Measurements from ENCODE around the gene RNU6-7.

- no peak for TF ChIP-seq EP300 (IDR thresholded peaks at IDR 0.05; ENCODE audit: borderline replicate concordance in 1 of 2, low read depth in 1 of 2, low read length in 1 of 2)
- TF ChIP-seq CHD2 (IDR thresholded peaks at IDR 0.05; ENCODE audit: low read length, partially characterized antibody), result no peak
- TF ChIP-seq SMC3 (IDR thresholded peaks at IDR 0.05; ENCODE audit: low read depth, low read length), result no peak
- TF ChIP-seq POLR2AphosphoS5 (IDR thresholded peaks at IDR 0.05; ENCODE audit: low read depth, low read length), result no peak
- no peak for TF ChIP-seq GATA2 (CRISPR knock-in tag; IDR thresholded peaks at IDR 0.05)
- no peak for TF ChIP-seq PBX3 (IDR thresholded peaks at IDR 0.05)
- TF ChIP-seq RCOR1 (IDR thresholded peaks at IDR 0.05; ENCODE audit: low read length), result no peak
- no peak for TF ChIP-seq CTCF (IDR thresholded peaks at IDR 0.05)
- TF ChIP-seq TAF1 (IDR thresholded peaks at IDR 0.05; ENCODE audit: borderline replicate concordance, low read depth, low read length), result no peak
- no peak for TF ChIP-seq RAD21 (IDR thresholded peaks at IDR 0.05; ENCODE audit: low read length)
- no peak for TF ChIP-seq ZBTB33 (IDR thresholded peaks at IDR 0.05; ENCODE audit: borderline replicate concordance, low read depth)
- no peak for TF ChIP-seq GABPA (IDR thresholded peaks at IDR 0.05; ENCODE audit: low read depth)
- TF ChIP-seq EZH2phosphoT487 (IDR thresholded peaks at IDR 0.05; ENCODE audit: borderline replicate concordance, low read depth), result no peak
- TF ChIP-seq FOXM1 (IDR thresholded peaks at IDR 0.05; ENCODE audit: low read depth), result no peak
Observed at GRCh38 chr14:32203928-32204357, 2.1 kb downstream of the RNU6-7 start.
